GM10248 (cell line): ENCODE data around the gene RAB14.

Experiments
- CTCF ChIA-PET: fragments of 300-600 bp; sonication (Branson Sonifier 250); formaldehyde crosslinking; extraction: SDS; loops from one replicate; lab custom pipeline; 2021; ENCODE audit warnings: antibody characterized with exemption; lab: Yijun Ruan, JAX
- POLR2A ChIA-PET: fragments of 350-650 bp; sonication (Branson Sonifier 250); formaldehyde crosslinking; extraction: SDS; loops from one replicate; lab custom pipeline; 2020; ENCODE audit warnings: antibody characterized with exemption; lab: Yijun Ruan, JAX
- DNase-seq: peaks from one replicate; pipeline ENCODE4 v3.0.0; 2012; ENCODE audit errors: extremely low spot score
- TF ChIP-seq, protein P1 (sequence below): IDR thresholded peaks from 2 replicates; pipeline ENCODE4 v1.5.1; 2012; ENCODE audit warnings: mild to moderate bottlenecking, low read depth; ENCODE audit errors: extremely low read depth, missing control alignments, control extremely low read depth

RAB14 gene

DNA sequence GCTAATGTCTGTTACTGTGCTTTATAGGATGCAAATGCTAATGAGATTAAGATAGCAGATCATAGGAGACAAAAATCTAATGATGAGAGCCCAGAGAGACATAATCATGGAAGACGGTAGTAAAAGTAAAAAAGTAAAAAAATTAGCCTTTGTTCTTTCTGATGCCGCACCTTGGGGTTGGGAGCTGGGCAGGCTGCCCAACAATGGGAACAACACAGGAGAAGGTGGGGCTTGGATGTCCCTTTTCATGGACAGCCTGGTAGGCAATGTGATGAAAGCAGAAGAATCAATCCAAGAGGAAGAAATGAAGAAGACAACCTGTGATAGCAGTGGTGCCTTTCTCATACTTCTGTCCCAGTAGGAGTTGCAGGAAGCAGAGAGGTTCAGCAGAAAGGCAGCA, 57.2 kb downstream of the RAB14 start:
- no peak for DNase-seq
- POLR2A ChIA-PET: no interaction called here
- CTCF ChIA-PET: interaction anchor here (0.6 to 1.5 kb wide), 4 partner anchors 11 to 42 kb away, joined by 3 read pairs; no protein-coding TSS in a partner anchor
- TF ChIP-seq, protein P1, sequence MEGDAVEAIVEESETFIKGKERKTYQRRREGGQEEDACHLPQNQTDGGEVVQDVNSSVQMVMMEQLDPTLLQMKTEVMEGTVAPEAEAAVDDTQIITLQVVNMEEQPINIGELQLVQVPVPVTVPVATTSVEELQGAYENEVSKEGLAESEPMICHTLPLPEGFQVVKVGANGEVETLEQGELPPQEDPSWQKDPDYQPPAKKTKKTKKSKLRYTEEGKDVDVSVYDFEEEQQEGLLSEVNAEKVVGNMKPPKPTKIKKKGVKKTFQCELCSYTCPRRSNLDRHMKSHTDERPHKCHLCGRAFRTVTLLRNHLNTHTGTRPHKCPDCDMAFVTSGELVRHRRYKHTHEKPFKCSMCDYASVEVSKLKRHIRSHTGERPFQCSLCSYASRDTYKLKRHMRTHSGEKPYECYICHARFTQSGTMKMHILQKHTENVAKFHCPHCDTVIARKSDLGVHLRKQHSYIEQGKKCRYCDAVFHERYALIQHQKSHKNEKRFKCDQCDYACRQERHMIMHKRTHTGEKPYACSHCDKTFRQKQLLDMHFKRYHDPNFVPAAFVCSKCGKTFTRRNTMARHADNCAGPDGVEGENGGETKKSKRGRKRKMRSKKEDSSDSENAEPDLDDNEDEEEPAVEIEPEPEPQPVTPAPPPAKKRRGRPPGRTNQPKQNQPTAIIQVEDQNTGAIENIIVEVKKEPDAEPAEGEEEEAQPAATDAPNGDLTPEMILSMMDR: no peak

DNA sequence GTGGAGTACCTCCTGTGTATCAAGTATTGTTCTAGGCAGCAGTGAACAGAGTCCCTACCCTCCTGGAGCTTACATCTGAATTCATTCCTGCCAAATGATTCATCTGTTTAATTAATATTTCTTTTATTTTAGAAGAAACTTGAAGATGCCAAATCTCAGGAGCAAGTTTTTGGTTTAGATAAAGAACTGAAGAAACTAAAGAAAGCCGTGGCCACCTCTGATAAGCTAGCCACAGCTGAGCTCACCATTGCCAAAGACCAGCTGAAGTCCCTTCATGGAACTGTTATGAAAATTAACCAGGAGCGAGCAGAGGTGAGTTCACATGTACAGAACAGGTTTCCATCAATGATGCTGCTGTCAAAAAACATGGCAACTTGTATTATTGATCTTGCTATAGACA, 57.9 kb downstream of the RAB14 start:
- POLR2A ChIA-PET: no interaction called here
- DNase-seq: no peak
- CTCF ChIA-PET: interaction anchor here (1.1 to 1.4 kb wide), 3 partner anchors 11 to 42 kb away, joined by 3 to 4 read pairs (median 3); no protein-coding TSS in a partner anchor
- TF ChIP-seq, protein P1: no peak

DNA sequence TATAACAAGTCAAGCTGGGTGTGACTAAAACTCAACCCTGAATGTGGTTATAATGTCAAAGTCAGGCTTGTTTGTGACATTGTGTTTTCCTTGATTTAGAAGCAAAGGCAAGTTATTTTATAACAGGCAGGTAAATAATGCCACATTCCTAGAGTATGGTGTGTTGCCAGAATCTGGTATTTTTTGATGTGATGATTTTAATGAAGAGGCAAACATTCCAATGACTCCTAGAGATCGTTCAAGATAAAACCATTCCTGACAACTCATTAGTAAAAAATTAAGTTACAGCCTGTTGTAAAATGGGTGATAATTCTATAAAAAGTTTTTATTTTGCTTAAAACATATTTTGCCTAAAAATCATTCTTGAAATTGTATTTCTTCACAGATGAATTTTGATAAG, 60.0 kb downstream of the RAB14 start:
- CTCF ChIA-PET: interaction anchor here (1.6 kb wide), 2 partner anchors 20 to 24 kb away, joined by 5 read pairs; no protein-coding TSS in a partner anchor
- TF ChIP-seq, protein P1: no peak
- no peak for DNase-seq
- POLR2A ChIA-PET: no interaction called here

DNA sequence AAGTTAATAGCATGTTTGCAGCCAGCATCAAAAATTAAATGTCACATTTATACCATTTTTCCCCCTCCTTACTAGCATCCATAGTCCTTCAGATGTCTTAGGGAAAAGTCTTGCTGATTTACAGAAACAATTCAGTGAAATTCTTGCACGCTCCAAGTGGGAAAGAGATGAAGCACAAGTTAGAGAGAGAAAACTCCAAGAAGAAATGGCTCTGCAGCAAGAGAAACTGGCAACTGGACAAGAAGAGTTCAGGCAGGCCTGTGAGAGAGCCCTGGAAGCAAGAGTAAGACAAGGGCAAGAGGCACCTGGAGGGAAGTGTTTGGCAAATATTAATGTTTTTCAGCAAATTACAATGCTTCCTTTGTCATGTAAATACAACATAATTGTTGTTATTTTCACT, 60.4 kb downstream of the RAB14 start:
- no peak for DNase-seq
- POLR2A ChIA-PET: no interaction called here
- TF ChIP-seq, protein P1: no peak
- CTCF ChIA-PET: no interaction called here

DNA sequence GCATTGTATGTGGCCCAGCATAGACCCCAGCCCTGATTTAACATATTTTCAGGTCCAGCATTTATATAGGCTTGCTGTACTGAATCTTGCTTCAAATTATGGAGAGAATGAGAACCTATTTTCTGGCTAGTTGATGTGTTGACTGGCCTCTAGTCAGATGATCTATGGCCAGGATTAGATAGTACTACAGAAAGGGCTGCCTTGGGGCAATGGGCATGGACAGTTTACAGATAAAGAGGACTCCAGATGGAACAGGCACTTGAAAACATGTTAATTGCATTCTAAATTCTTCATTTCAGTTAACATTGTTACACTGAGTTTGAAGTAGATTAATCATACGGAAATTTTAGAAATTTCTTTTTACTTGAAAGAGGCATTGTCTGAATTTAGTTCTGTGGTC, 61.5 kb downstream of the RAB14 start:
- TF ChIP-seq, protein P1: no peak
- CTCF ChIA-PET: interaction anchor here (1.2 kb wide), 1 partner anchor 29 kb away, joined by 3 read pairs; no protein-coding TSS in a partner anchor
- POLR2A ChIA-PET: no interaction called here
- no peak for DNase-seq

DNA sequence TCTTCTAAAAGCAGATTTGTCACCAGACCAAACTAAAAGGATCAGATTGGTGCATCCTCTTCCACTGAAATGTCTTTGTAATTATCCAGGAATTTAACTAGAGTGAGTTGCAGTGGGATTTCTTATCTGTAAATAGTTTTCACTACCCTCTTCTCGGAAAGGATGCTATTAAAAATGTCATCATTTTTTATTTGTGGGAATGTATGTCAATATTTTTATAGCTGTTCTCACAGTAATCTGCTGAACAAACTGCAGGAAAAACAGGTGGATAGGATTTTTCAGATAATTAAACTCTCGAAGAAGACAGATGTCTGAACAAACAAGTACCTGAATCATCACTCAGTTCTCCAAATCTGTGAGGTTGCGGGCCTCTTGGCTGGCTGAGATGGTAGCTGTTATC, 62.7 kb downstream of the RAB14 start:
- ChIA-PET CTCF (interaction anchor here (1.2 kb wide), 2 partner anchors 31 to 75 kb away, joined by 3 to 4 read pairs; no protein-coding TSS in a partner anchor), POLR2A (no interaction called here)
- no peak for DNase-seq

More for the DNA sequence above, 62.7 kb downstream of the RAB14 start:
- TF ChIP-seq, protein P1: no peak
